Neural progenitor cell (in vitro differentiated cells): Measurements from ENCODE around the gene STAMBPL1. TPM values are rescaled to one million over a fixed set of nuclear protein-coding genes. Genes with fewer than 3 reads are reported as not detected.

ENCODE experiments used
- DNase-seq: peaks from one replicate; pipeline ENCODE4 v3.0.0-alpha.2; 2016; ENCODE audit warnings: low spot score
- H2AFZ ChIP-seq: fragments of 200-600 bp; sonication (generic); replicated peaks from 2 replicates; pipeline ENCODE4 v1.6.1; 2016; ENCODE audit warnings: antibody characterized with exemption
- H3F3A ChIP-seq: fragments of 200-600 bp; sonication (generic); 2 replicates; pipeline ENCODE4 v1.6.1; 2016; ENCODE audit warnings: antibody characterized with exemption, low read depth
- H3K27ac ChIP-seq: fragments of 200-600 bp; sonication (generic); 2 replicates; pipeline ENCODE4 v1.5.1; 2016; ENCODE audit warnings: mild to moderate bottlenecking
- H3K27me3 ChIP-seq: fragments of 200-600 bp; sonication (generic); 2 replicates; pipeline ENCODE4 v1.6.1; 2016; ENCODE audit warnings: mild to moderate bottlenecking, moderate library complexity
- H3K36me3 ChIP-seq: fragments of 200-600 bp; sonication (generic); 2 replicates; pipeline ENCODE4 v1.5.1; 2016
- H3K4me1 ChIP-seq: fragments of 200-600 bp; sonication (generic); 2 replicates; pipeline ENCODE4 v1.6.1; 2016; ENCODE audit warnings: mixed run types
- H3K4me2 ChIP-seq: fragments of 200-600 bp; sonication (generic); 2 replicates; pipeline ENCODE4 v1.6.1; 2016
- H3K4me3 ChIP-seq: fragments of 200-600 bp; sonication (generic); 2 replicates; pipeline ENCODE4 v1.5.1; 2016
- H3K79me2 ChIP-seq: fragments of 200-600 bp; sonication (generic); 2 replicates; pipeline ENCODE4 v1.6.1; 2016; ENCODE audit warnings: low read depth
- H3K9ac ChIP-seq: fragments of 200-600 bp; sonication (generic); 2 replicates; pipeline ENCODE4 v1.6.1; 2016
- H3K9me3 ChIP-seq: fragments of 200-600 bp; sonication (generic); 2 replicates; pipeline ENCODE4 v1.5.1; 2016; ENCODE audit warnings: low read depth
- H4K20me1 ChIP-seq: fragments of 200-600 bp; sonication (generic); 2 replicates; pipeline ENCODE4 v1.6.1; 2016; ENCODE audit warnings: low read depth
- H3K27ac Mint-ChIP-seq: 3 replicates; pipeline ENCODE4 v1.8.0; 2021; ENCODE audit warnings: mixed read lengths
- H3K27me3 Mint-ChIP-seq: 2 replicates; pipeline ENCODE4 v1.8.0; 2022; ENCODE audit warnings: low read depth, mild to moderate bottlenecking, inconsistent platforms, moderate library complexity, mixed read lengths; ENCODE audit not compliant: insufficient read depth
- H3K36me3 Mint-ChIP-seq: 3 replicates; pipeline ENCODE4 v1.8.0; 2021; ENCODE audit warnings: mixed read lengths
- H3K4me1 Mint-ChIP-seq: 3 replicates; pipeline ENCODE4 v1.8.0; 2021; ENCODE audit warnings: mixed read lengths
- H3K4me3 Mint-ChIP-seq: 3 replicates; pipeline ENCODE4 v1.8.0; 2021; ENCODE audit warnings: mild to moderate bottlenecking, moderate library complexity, mixed read lengths
- H3K9me3 Mint-ChIP-seq: 3 replicates; pipeline ENCODE4 v1.8.0; 2020; ENCODE audit warnings: mixed read lengths
- EZH2 ChIP-seq: fragments of 200-600 bp; sonication (generic); IDR thresholded peaks from 2 replicates; pipeline ENCODE4 v1.6.1; 2017; ENCODE audit warnings: antibody characterized with exemption, mild to moderate bottlenecking, moderate library complexity
- EZH2phosphoT487 ChIP-seq: fragments of 200-600 bp; sonication (generic); IDR thresholded peaks from 2 replicates; pipeline ENCODE4 v1.6.1; 2017; ENCODE audit warnings: antibody characterized with exemption
- total RNA-seq: library from RNA; depleted of rRNA; stranded (reverse); fragments of >200 nt; gene quantifications from 2 replicates; pipeline ENCODE4 v1.2.3, GENCODE V29; 2015; ENCODE audit warnings: low replicate concordance
- TF ChIP-seq, protein P1 (sequence below): fragments of 200-600 bp; sonication (generic); IDR thresholded peaks from 2 replicates; pipeline ENCODE4 v1.5.1; 2017; ENCODE audit warnings: antibody characterized with exemption, mild to moderate bottlenecking

The STAMBPL1 gene
- total RNA-seq: 1.6 and 1.9 TPM in 2 replicates

DNA sequence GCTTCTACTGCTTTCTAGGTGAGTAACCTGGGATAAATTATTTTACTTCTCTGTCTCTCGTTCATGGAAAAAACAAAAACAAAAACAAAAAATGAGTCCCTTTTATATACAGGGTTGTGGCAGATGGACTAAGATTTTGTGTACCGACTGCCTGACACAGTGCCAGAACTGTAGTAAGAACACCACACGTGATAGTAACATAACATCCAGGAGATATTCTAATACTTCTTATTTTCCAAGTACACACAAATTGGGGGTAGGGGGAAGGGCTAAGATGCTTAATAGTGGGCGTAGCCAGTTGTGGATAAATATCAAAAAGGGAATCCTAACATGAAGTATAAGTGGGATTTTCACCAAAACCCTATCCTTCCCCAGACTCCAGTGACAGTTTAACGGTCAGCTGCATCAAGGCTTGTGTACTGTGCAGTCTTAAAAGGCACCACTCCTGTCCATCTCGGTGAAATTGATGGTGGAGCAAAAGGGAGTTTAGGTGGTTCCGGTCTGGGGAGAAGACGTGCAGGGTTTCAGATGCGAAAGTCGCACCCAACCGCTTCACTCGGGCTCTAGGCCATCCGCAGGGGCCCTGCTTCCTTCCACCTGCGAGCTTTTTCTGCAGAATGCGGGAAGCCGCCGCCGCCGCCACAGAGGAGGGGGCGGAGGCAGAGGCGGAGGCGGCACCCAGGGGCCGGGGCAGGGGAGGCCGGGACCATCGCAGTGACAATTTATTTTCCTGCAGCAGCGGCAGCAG lies at the start of gene STAMBPL1:
Gene STAMBPL1, plus strand, starts transcription at position 712 of the 748 bp plus-strand sequence. CDS start 21,464 bp downstream, outside the sequence.
- H3K4me3 ChIP-seq: peak within 1 kb of the TSS; percentile 89
- no peak for DNase-seq
- H3F3A ChIP-seq: peaks cover 12% of the 10 kb centered on the region
- Mint-ChIP-seq H3K36me3 (no peaks in the 10 kb centered on the region), H3K27ac (no peak within 1 kb of the TSS), H3K4me3 (peak within 1 kb of the TSS; percentile 94), H3K27me3 (no peaks in the 10 kb centered on the region), H3K9me3 (no peaks in the 10 kb centered on the region), H3K4me1 (peaks cover 5% of the 10 kb centered on the region)
- H3K4me1 ChIP-seq: no peaks in the 10 kb centered on the region
- H3K27me3 ChIP-seq: peaks cover 53% of the 10 kb centered on the region
- H4K20me1 ChIP-seq: no peaks in the 10 kb centered on the region
- peak within 1 kb of the TSS; percentile 44 for H3K9ac ChIP-seq
- peak within 1 kb of the TSS; percentile 97 for H3K4me2 ChIP-seq
- H3K27ac ChIP-seq: no peak within 1 kb of the TSS
- H3K36me3 ChIP-seq: no peaks in the 10 kb centered on the region
- TF ChIP-seq EZH2 (no peak), EZH2phosphoT487 (no peak)
- TF ChIP-seq, protein P1, sequence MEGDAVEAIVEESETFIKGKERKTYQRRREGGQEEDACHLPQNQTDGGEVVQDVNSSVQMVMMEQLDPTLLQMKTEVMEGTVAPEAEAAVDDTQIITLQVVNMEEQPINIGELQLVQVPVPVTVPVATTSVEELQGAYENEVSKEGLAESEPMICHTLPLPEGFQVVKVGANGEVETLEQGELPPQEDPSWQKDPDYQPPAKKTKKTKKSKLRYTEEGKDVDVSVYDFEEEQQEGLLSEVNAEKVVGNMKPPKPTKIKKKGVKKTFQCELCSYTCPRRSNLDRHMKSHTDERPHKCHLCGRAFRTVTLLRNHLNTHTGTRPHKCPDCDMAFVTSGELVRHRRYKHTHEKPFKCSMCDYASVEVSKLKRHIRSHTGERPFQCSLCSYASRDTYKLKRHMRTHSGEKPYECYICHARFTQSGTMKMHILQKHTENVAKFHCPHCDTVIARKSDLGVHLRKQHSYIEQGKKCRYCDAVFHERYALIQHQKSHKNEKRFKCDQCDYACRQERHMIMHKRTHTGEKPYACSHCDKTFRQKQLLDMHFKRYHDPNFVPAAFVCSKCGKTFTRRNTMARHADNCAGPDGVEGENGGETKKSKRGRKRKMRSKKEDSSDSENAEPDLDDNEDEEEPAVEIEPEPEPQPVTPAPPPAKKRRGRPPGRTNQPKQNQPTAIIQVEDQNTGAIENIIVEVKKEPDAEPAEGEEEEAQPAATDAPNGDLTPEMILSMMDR: no peak
- H3K9me3 ChIP-seq: no peaks in the 10 kb centered on the region
- H2AFZ ChIP-seq: peak within 1 kb of the TSS; percentile 100
- H3K79me2 ChIP-seq: no peaks in the 10 kb centered on the region

DNA sequence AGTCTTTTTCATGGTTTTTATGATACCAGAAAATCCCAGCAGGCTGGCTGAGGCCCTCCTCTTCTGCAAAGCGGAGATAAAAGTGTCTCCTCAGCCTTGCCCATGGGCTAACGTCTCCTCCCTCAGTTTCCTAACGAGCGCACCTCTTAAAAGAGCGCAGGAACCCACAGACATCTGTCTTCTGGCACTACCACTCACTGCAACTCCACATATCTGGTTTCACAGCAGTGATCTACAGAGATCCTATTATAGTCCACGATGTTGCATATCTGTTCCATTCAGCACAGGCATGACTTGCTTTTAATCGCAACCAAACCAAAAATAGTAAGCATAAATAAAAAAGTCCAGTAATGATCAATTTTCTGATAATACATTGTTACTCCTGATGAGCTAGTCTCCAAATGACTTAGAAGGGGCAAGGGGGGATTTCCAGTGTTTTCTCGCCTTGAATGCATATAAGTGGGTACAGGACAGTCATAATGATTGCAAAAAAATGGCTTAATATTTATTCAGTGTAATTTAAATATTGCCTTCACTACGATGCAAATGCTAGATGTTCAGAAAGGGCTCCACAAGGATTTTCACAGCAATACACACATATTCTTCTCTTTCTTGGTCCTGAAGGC lies 49.3 kb upstream of the STAMBPL1 start:
- Mint-ChIP-seq H3K27me3 (no peaks in the 10 kb centered on the region), H3K9me3 (no peaks in the 10 kb centered on the region), H3K27ac (no peak overlapping the region), H3K4me3 (no peak overlapping the region), H3K36me3 (no peaks in the 10 kb centered on the region), H3K4me1 (no peaks in the 10 kb centered on the region)
- Histone ChIP-seq H4K20me1 (no peaks in the 10 kb centered on the region), H2AFZ (no peak overlapping the region), H3K4me3 (no peak overlapping the region), H3F3A (no peaks in the 10 kb centered on the region), H3K36me3 (no peaks in the 10 kb centered on the region), H3K27ac (no peak overlapping the region), H3K79me2 (no peaks in the 10 kb centered on the region), H3K4me1 (no peaks in the 10 kb centered on the region), H3K27me3 (peaks cover 4% of the 10 kb centered on the region), H3K4me2 (no peak overlapping the region), H3K9ac (no peak overlapping the region), H3K9me3 (no peaks in the 10 kb centered on the region)
- no peak for DNase-seq
- TF ChIP-seq EZH2 (no peak), EZH2phosphoT487 (no peak)
- TF ChIP-seq, protein P1: no peak

- Histone ChIP-seq H3K27ac (no peak overlapping the region), H3K9me3 (no peaks in the 10 kb centered on the region), H3K4me1 (no peaks in the 10 kb centered on the region), H3K9ac (no peak overlapping the region), H3K4me3 (no peak overlapping the region), H2AFZ (no peak overlapping the region), H3K79me2 (no peaks in the 10 kb centered on the region), H3F3A (no peaks in the 10 kb centered on the region), H3K4me2 (no peak overlapping the region), H3K36me3 (no peaks in the 10 kb centered on the region), H3K27me3 (peaks cover 4% of the 10 kb centered on the region), H4K20me1 (no peaks in the 10 kb centered on the region)
- no peak overlapping the region for H3K27ac Mint-ChIP-seq
- H3K4me1 Mint-ChIP-seq: no peaks in the 10 kb centered on the region
- H3K36me3 Mint-ChIP-seq: no peaks in the 10 kb centered on the region
- no peaks in the 10 kb centered on the region for H3K27me3 Mint-ChIP-seq
- no peak overlapping the region for H3K4me3 Mint-ChIP-seq
- no peak for DNase-seq
- TF ChIP-seq, protein P1: no peak
- TF ChIP-seq EZH2phosphoT487 (no peak), EZH2 (no peak)
- H3K9me3 Mint-ChIP-seq: no peaks in the 10 kb centered on the region
Observed at GRCh38 chr10:88831709-88832108, 48.3 kb upstream of the STAMBPL1 start.
